ENCODE data around the gene FBRSL1. TPM values are rescaled to one million over a fixed set of nuclear protein-coding genes. Genes with fewer than 3 reads are reported as not detected.
A peak's percentile ranks its signal among the peaks of the same experiment; 100 is the strongest.

FBRSL1 gene
- total and polyA plus RNA-seq, 2 of the 8 experiments (the other 6 are each of a cell fraction or from before 2014, with no cell fraction given): 18.4 to 109 TPM

DNA sequence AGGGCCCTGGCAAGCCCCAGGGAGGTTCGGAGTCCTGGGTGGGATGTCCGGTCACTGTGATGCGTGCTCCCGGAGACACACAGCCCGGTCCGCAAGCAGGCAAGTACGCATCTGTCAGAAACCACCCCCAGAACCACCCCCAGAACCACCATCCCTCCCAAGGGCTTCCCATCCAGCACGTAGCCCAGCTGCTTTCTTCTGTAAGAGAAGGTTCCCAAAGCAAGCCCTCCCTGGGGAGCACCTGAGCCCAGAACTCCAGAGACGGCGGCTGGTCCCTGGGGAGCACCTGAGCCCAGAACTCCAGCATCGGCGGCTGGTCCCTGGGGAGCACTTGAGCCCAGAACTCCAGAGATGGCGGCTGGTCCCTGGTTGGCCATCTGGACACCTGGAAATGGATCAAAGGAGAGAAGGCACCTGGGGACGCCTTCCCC lies 2.6 kb upstream of the FBRSL1 start:
- H2BK120ac ChIP-seq (replicated peaks; ENCODE audit: low read depth, low read length): no peak overlapping the region
- no peak overlapping the region for H4K5ac ChIP-seq (ENCODE audit: insufficient read length, low read depth, low read length)
- no peak for DNase-seq (ENCODE audit: low read depth in 1 of 2, low spot score in 2 of 2)
- H3K23ac ChIP-seq (ENCODE audit: insufficient read length): no peak overlapping the region
- H2BK20ac ChIP-seq (ENCODE audit: low read length): no peak overlapping the region
- no peak overlapping the region for H3K27ac ChIP-seq (ENCODE audit: low read depth, low read length)
- ChIA-PET CTCF (ENCODE audit: partially characterized antibody) (interaction anchor here (2.5 kb wide), 1 partner anchor 26 kb away, joined by 11 read pairs; no protein-coding TSS in a partner anchor), POLR2A (ENCODE audit: partially characterized antibody) (interaction anchor here (1.6 kb wide), 1 partner anchor 74 kb away, joined by 3 read pairs; no protein-coding TSS in a partner anchor)
- H2AFZ ChIP-seq (ENCODE audit: low read length): no peak overlapping the region
- H3K23me2 ChIP-seq (ENCODE audit: low read depth, low read length): peaks cover 10% of the 10 kb centered on the region; the same call in 1 of the 2 replicates
- H3K36me3 ChIP-seq (ENCODE audit: control insufficient read depth in 2 of 4, insufficient read depth in 4 of 4, low read length in 3 of 4): no peaks in the 10 kb centered on the region
- H3K56ac ChIP-seq (replicated peaks; ENCODE audit: insufficient read length, low read depth, low read length): no peak overlapping the region
- no peak overlapping the region for H3K9ac ChIP-seq (replicated peaks in 1 of 4; ENCODE audit: extremely low read depth in 1 of 4, low read depth in 3 of 4, low read length in 3 of 4)
- no peak overlapping the region for H4K91ac ChIP-seq (replicated peaks; ENCODE audit: insufficient read length, low read length)
- peaks cover 4% of the 10 kb centered on the region; the same call in 1 of the 2 replicates for H3K79me1 ChIP-seq (ENCODE audit: low read depth, low read length)
- H4K20me1 ChIP-seq (replicated peaks in 1 of 2; ENCODE audit: control insufficient read depth in 1 of 2, insufficient read depth in 2 of 2, low read length in 2 of 2): peaks cover 15 to 17% of the 10 kb centered on the region in 2 experiments
- peaks cover 33 to 78% (median 67%) of the 10 kb centered on the region in 4 experiments for H3K27me3 ChIP-seq (replicated peaks in 1 of 4; ENCODE audit: control insufficient read depth in 3 of 4, extremely low read depth in 1 of 4, insufficient read depth in 3 of 4, low read length in 3 of 4)
- H2BK15ac ChIP-seq (ENCODE audit: low read length): no peak overlapping the region
- no peak overlapping the region for H3K4ac ChIP-seq (replicated peaks; ENCODE audit: insufficient read length, low read depth, low read length)
- peaks cover 0 to 14% (median 1%) of the 10 kb centered on the region in 4 experiments; a peak in 3 of 7 replicates for H3K4me1 ChIP-seq (replicated peaks in 1 of 4; ENCODE audit: control insufficient read depth in 3 of 4, insufficient read depth in 4 of 4, low read length in 3 of 4)
- peak overlapping the region; percentile 25; the same call in 1 of the 2 replicates for H4K8ac ChIP-seq (ENCODE audit: extremely low read depth, insufficient read depth, low read length)
- no peak overlapping the region for H3K18ac ChIP-seq (ENCODE audit: extremely low read depth, low read length)
- FAIRE-seq: no peak
- H2AK5ac ChIP-seq (ENCODE audit: low read depth, low read length): no peak overlapping the region
- H3K9me3 ChIP-seq (ENCODE audit: insufficient read depth in 2 of 2, low read depth in 1 of 2, low read length in 1 of 2): no peaks in the 10 kb centered on the region
- no peak overlapping the region for H3K14ac ChIP-seq (ENCODE audit: insufficient read length)
- H3K4me2 ChIP-seq (ENCODE audit: insufficient read depth in 1 of 2, low read depth in 2 of 2, low read length in 2 of 2): no peak overlapping the region
- no peak overlapping the region for H2BK12ac ChIP-seq (ENCODE audit: low read depth, low read length)
- H2BK5ac ChIP-seq (ENCODE audit: low read depth, low read length): no peak overlapping the region
- H3K4me3 ChIP-seq (ENCODE audit: extremely low read depth in 1 of 4, insufficient read depth in 2 of 4, low read depth in 3 of 4, low read length in 4 of 4): no peak overlapping the region
- whole genome bisulfite sequencing, 2 experiments (ENCODE audit: extremely low coverage in 1 of 2, insufficient coverage in 1 of 2, insufficient read length in 1 of 2, insufficient replicate concordance in 2 of 2, low coverage in 1 of 2, low lambda C conversion rate in 2 of 2, missing lambda C conversion rate in 1 of 2): 95% methylated on average over 14 of the region's 14 CpGs; no CpG with 5 or more reads in 1 of the 2 experiments
- H3K79me2 ChIP-seq (ENCODE audit: control insufficient read depth in 1 of 2, insufficient read depth in 2 of 2, low read length in 2 of 2): peaks cover 0 to 17% of the 10 kb centered on the region in 2 experiments; a peak in 3 of 4 replicates
- TF ChIP-seq EP300 (IDR thresholded peaks at IDR 0.05; ENCODE audit: borderline replicate concordance in 1 of 2, low read depth in 2 of 2, low read length in 2 of 2): no peak
- TF ChIP-seq USF2 (IDR thresholded peaks at IDR 0.05; ENCODE audit: low read length): no peak
- TF ChIP-seq HDAC6 (IDR thresholded peaks at IDR 0.05; ENCODE audit: low read depth, low read length): no peak
- no peak for TF ChIP-seq SUZ12 (IDR thresholded peaks at IDR 0.05; ENCODE audit: low read length)
- no peak for TF ChIP-seq FOSL1 (IDR thresholded peaks at IDR 0.05; ENCODE audit: insufficient read depth, low read depth, low read length)
- TF ChIP-seq BACH1 (IDR thresholded peaks at IDR 0.05; ENCODE audit: low read length): no peak
- no peak for TF ChIP-seq SP2 (IDR thresholded peaks at IDR 0.05; ENCODE audit: low read length)
- TF ChIP-seq CBX8 (IDR thresholded peaks at IDR 0.05; ENCODE audit: borderline replicate concordance, low read depth, low read length): no peak
- no peak for TF ChIP-seq RNF2 (IDR thresholded peaks at IDR 0.05; ENCODE audit: borderline replicate concordance, low read depth, low read length, missing control alignments, poor library complexity, severe bottlenecking)
- TF ChIP-seq TEAD4 (IDR thresholded peaks at IDR 0.05; ENCODE audit: low read depth, low read length): no peak
- no peak for TF ChIP-seq JUN (IDR thresholded peaks at IDR 0.05; ENCODE audit: low read depth, low read length)
- no peak for TF ChIP-seq EZH2 (IDR thresholded peaks at IDR 0.05; ENCODE audit: low read depth, low read length, severe bottlenecking)
